HepG2 (cell line): Measurements from ENCODE around the gene TP53TG5. TPM values are rescaled to one million over a fixed set of nuclear protein-coding genes. Genes with fewer than 3 reads are reported as not detected.

Source experiments
- BRCA1 ChIP-seq: sonication (generic); formaldehyde crosslinking; IDR thresholded peaks from 2 replicates; pipeline ENCODE4 v1.4.0; 2020; ENCODE audit warnings: missing genetic modification reagents
- GATAD2A ChIP-seq: IDR thresholded peaks from 2 replicates; pipeline ENCODE4 v1.6.1; 2016
- HMG20A ChIP-seq: IDR thresholded peaks from 2 replicates; pipeline ENCODE4 v1.6.1; 2016; ENCODE audit warnings: borderline replicate concordance
- ISL2 ChIP-seq: sonication (generic); formaldehyde crosslinking; IDR thresholded peaks from 2 replicates; pipeline ENCODE4 v1.5.0; 2020; ENCODE audit warnings: missing genetic modification reagents
- MAZ ChIP-seq, 2 experiments: sonication (generic) in 1 of 2; formaldehyde crosslinking in 1 of 2; IDR thresholded peaks; 2 replicates each; pipeline versions ENCODE4 v1.5.0 to v1.6.1; 2012 to 2020; ENCODE audit warnings: low read depth in 2 of 2, mild to moderate bottlenecking in 2 of 2, borderline replicate concordance in 1 of 2, improper control_type of control experiment in 1 of 2, low read length in 1 of 2, missing genetic modification reagents in 1 of 2, moderate library complexity in 1 of 2
- MEIS1 ChIP-seq: sonication (generic); formaldehyde crosslinking; IDR thresholded peaks from 2 replicates; pipeline ENCODE4 v1.9.0; 2021; ENCODE audit warnings: mild to moderate bottlenecking, missing genetic modification reagents, moderate library complexity, borderline replicate concordance
- MTA1 ChIP-seq: sonication (generic); formaldehyde crosslinking; IDR thresholded peaks from 2 replicates; pipeline ENCODE4 v1.4.0; 2020; ENCODE audit warnings: missing genetic modification reagents, mild to moderate bottlenecking, borderline replicate concordance
- NCOA5 ChIP-seq: sonication (generic); formaldehyde crosslinking; IDR thresholded peaks from 2 replicates; pipeline ENCODE4 v1.4.0; 2020; ENCODE audit warnings: missing genetic modification reagents
- PLSCR1 ChIP-seq: sonication (generic); formaldehyde crosslinking; IDR thresholded peaks from 2 replicates; pipeline ENCODE4 v1.5.0; 2020; ENCODE audit warnings: missing genetic modification reagents, mild to moderate bottlenecking, borderline replicate concordance
- RCOR2 ChIP-seq: IDR thresholded peaks from 2 replicates; pipeline ENCODE4 v1.6.1; 2016; ENCODE audit warnings: missing biosample characterization, missing genetic modification reagents
- RNF2 ChIP-seq: fragments of 450-650 bp; conservative IDR thresholded peaks from 2 replicates; pipeline ENCODE4 v1.6.1; 2016; ENCODE audit warnings: low read depth
- SP1 ChIP-seq, 2 experiments: fragments of 450-650 bp in 1 of 2; sonication (generic) in 1 of 2; formaldehyde crosslinking in 1 of 2; IDR thresholded peaks; 2 replicates each; pipeline versions ENCODE4 v1.4.0 to v1.6.1; 2016 to 2020; ENCODE audit warnings: missing genetic modification reagents in 1 of 2
- XRCC5 ChIP-seq: fragments of 200-400 bp; formaldehyde crosslinking; optimal IDR thresholded peaks from 2 replicates; pipeline ENCODE3; 2017; ENCODE audit warnings: mild to moderate bottlenecking, low read length
- ZFY ChIP-seq: sonication (generic); formaldehyde crosslinking; IDR thresholded peaks from 2 replicates; pipeline ENCODE4 v1.4.0; 2020; ENCODE audit warnings: missing genetic modification reagents
- ZNF331 ChIP-seq: sonication (generic); formaldehyde crosslinking; IDR thresholded peaks from 2 replicates; pipeline ENCODE4 v1.4.0; 2020; ENCODE audit warnings: missing genetic modification reagents
- ZNF564 ChIP-seq: sonication (generic); formaldehyde crosslinking; IDR thresholded peaks from 2 replicates; pipeline ENCODE4 v1.8.1; 2023; ENCODE audit warnings: mild to moderate bottlenecking, missing genetic modification reagents
- ZNF598 ChIP-seq: sonication (generic); formaldehyde crosslinking; IDR thresholded peaks from 2 replicates; pipeline ENCODE4 v1.5.1; 2020; ENCODE audit warnings: mild to moderate bottlenecking, missing genetic modification reagents, borderline replicate concordance
- ZNF772 ChIP-seq: sonication (generic); formaldehyde crosslinking; IDR thresholded peaks from 2 replicates; pipeline ENCODE4 v1.5.0; 2020; ENCODE audit warnings: mild to moderate bottlenecking, missing genetic modification reagents
- polyA plus RNA-seq, 8 experiments: library from polyadenylated mRNA; depleted of rRNA in 3 of 8; stranded (reverse) in 7 of 8; unstranded in 1 of 8; fragments of >200 nt; fragmentation: Illumina TruSeq in 4 of 8; extraction: Trizol in 4 of 8; gene quantifications; 2 replicates each; pipeline versions ENCODE4 v1.2.1 to v1.2.3, GENCODE V29; 2011 to 2016; ENCODE audit warnings: low read depth in 4 of 8, missing spikeins in 1 of 8, mixed read lengths in 1 of 8; ENCODE audit not compliant: insufficient read depth in 1 of 8
- total RNA-seq, 5 experiments: library from RNA; depleted of rRNA; stranded (reverse); fragments of >200 nt; fragmentation: Illumina TruSeq; extraction: Trizol; gene quantifications; 2 replicates each; pipeline ENCODE4 v1.2.3, GENCODE V29; 2016; ENCODE audit warnings: low read depth in 1 of 5
- TF ChIP-seq, protein P1 (sequence below), 2 experiments: sonication (generic) in 1 of 2; formaldehyde crosslinking in 1 of 2; IDR thresholded peaks; 2 replicates each; pipeline versions ENCODE4 v1.4.0 to v1.6.1; 2016 to 2020; ENCODE audit warnings: borderline replicate concordance in 1 of 2, low read depth in 1 of 2, mild to moderate bottlenecking in 1 of 2, missing genetic modification reagents in 1 of 2
- TF ChIP-seq, protein P2 (sequence below): sonication (generic); formaldehyde crosslinking; IDR thresholded peaks from 2 replicates; pipeline ENCODE4 v1.4.0; 2020; ENCODE audit warnings: missing genetic modification reagents

The TP53TG5 gene
- total and polyA plus RNA-seq, 2 of the 13 experiments (the other 11 are each of a cell fraction or from before 2014, with no cell fraction given) = 0.11 TPM; not detected in 1

DNA sequence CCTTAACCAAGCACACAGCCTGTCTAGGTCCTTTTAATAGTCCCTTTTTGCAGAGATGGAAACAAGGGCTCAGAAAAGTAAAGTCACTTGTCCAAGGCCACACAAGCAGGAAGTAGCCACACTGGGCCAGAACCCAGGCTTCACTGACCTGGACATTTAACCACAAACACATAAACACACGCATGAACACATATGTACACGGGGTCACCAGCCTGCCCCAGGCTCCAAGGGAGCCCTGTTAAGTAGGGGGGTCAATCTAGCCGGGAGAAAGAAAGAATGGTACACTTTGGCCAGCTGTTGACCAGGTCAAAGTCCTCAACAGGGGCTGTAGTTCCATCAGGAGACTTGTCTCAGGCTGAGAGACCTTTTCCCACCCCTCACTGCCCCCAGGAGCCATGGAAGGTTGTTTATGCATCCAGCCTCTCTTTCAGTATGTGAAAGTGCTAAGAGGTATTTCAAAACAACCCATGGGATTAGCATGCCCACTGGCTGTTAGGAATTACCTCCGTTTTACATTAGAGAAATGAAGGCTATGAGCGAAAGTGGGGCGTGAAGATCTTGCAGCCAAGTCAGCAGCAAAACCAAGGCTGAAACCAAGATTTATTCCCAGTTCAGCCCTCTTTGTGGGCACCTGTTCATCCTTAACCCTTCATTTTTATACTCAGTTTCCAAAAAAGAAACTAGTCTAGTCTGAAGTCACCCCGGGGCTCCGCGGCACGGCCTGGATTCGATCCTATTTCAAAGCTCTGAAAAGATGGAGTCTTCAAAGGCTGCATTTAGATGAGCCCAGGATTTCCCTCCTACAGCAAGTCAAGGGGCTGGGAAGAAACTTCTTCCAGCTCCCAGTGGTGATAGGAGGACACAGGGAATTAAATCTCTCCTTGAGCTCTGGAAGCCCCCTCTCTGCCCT lies 39.7 kb downstream of the TP53TG5 start (continued):
- TF ChIP-seq PLSCR1 (no peak), MEIS1 (CRISPR knock-in tag) (no peak; the same call in 1 of the 2 replicates), ZNF598 (CRISPR knock-in tag) (peak; percentile 73), ZNF772 (CRISPR knock-in tag) (0 out of 2 replicates have a peak, but pooled peaks have one; percentile 51), HMG20A (CRISPR knock-in tag) (no peak), MTA1 (peak; percentile 71; the same call in 1 of the 2 replicates), GATAD2A (CRISPR knock-in tag) (peak; percentile 88), NCOA5 (no peak), ZNF564 (CRISPR knock-in tag) (peak; percentile 56; the same call in 1 of the 2 replicates), RCOR2 (CRISPR knock-in tag) (no peak), RNF2 (no peak), ISL2 (CRISPR knock-in tag) (0 out of 2 replicates have a peak, but pooled peaks have one; percentile 41), XRCC5 (peak; percentile 14), MAZ (IDR thresholded peaks at IDR 0.05; ENCODE audit: borderline replicate concordance, low read depth, low read length) (peak; percentile 31; the same call in 1 of the 2 replicates), MAZ (CRISPR knock-in tag; IDR thresholded peaks at IDR 0.05; ENCODE audit: low read depth) (0 out of 2 replicates have a peak, but pooled peaks have one; percentile 48), BRCA1 (CRISPR knock-in tag) (no peak), ZNF331 (CRISPR knock-in tag) (peak; percentile 66; the same call in 1 of the 2 replicates), ZFY (CRISPR knock-in tag) (0 out of 2 replicates have a peak, but pooled peaks have one; percentile 7), SP1 (IDR thresholded peaks at IDR 0.05) (no peak), SP1 (CRISPR knock-in tag; IDR thresholded peaks at IDR 0.05) (peak; percentile 18; the same call in 1 of the 2 replicates)
- TF ChIP-seq, protein P1, sequence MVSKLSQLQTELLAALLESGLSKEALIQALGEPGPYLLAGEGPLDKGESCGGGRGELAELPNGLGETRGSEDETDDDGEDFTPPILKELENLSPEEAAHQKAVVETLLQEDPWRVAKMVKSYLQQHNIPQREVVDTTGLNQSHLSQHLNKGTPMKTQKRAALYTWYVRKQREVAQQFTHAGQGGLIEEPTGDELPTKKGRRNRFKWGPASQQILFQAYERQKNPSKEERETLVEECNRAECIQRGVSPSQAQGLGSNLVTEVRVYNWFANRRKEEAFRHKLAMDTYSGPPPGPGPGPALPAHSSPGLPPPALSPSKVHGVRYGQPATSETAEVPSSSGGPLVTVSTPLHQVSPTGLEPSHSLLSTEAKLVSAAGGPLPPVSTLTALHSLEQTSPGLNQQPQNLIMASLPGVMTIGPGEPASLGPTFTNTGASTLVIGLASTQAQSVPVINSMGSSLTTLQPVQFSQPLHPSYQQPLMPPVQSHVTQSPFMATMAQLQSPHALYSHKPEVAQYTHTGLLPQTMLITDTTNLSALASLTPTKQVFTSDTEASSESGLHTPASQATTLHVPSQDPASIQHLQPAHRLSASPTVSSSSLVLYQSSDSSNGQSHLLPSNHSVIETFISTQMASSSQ (IDR thresholded peaks at IDR 0.05; ENCODE audit: low read depth) = no peak
- TF ChIP-seq, protein P1 (CRISPR knock-in tag; IDR thresholded peaks at IDR 0.05; ENCODE audit: borderline replicate concordance) = peak; percentile 44; the same call in 1 of the 2 replicates
- TF ChIP-seq, protein P2, sequence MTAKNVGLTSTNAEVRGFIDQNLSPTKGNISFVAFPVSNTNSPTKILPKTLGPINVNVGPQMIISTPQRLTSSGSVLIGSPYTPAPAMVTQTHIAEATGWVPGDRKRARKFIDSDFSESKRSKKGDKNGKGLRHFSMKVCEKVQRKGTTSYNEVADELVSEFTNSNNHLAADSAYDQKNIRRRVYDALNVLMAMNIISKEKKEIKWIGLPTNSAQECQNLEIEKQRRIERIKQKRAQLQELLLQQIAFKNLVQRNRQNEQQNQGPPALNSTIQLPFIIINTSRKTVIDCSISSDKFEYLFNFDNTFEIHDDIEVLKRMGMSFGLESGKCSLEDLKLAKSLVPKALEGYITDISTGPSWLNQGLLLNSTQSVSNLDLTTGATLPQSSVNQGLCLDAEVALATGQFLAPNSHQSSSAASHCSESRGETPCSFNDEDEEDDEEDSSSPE = peak; percentile 38; the same call in 1 of the 2 replicates
